ENCODE data around the gene PRR15L.
"Not testable (repeated sequence)": the region's sequence is repeated elsewhere in the genome, so short reads cannot be mapped to it uniquely, and the experiment has no call there.

GRCh38 chr17:47935468-47935867 lies 22.2 kb downstream of the PRR15L start:
- TF ChIP-seq, protein P1, sequence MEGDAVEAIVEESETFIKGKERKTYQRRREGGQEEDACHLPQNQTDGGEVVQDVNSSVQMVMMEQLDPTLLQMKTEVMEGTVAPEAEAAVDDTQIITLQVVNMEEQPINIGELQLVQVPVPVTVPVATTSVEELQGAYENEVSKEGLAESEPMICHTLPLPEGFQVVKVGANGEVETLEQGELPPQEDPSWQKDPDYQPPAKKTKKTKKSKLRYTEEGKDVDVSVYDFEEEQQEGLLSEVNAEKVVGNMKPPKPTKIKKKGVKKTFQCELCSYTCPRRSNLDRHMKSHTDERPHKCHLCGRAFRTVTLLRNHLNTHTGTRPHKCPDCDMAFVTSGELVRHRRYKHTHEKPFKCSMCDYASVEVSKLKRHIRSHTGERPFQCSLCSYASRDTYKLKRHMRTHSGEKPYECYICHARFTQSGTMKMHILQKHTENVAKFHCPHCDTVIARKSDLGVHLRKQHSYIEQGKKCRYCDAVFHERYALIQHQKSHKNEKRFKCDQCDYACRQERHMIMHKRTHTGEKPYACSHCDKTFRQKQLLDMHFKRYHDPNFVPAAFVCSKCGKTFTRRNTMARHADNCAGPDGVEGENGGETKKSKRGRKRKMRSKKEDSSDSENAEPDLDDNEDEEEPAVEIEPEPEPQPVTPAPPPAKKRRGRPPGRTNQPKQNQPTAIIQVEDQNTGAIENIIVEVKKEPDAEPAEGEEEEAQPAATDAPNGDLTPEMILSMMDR (IDR thresholded peaks at IDR 0.05), result not testable (repeated sequence)
- not testable (repeated sequence) for TF ChIP-seq POLR2A (IDR thresholded peaks at IDR 0.05)
